GM12892 (cell line): Measurements from ENCODE around the gene COLGALT1.

Source experiments
- POLR2A ChIP-seq: IDR thresholded peaks from 2 replicates; pipeline ENCODE4 v1.6.1; 2011; ENCODE audit warnings: low read depth, low read length, control low read depth
- POLR2AphosphoS5 ChIP-seq: IDR thresholded peaks from 2 replicates; pipeline ENCODE4 v1.6.1; 2011; ENCODE audit warnings: low read depth, low read length, control low read depth
- TAF1 ChIP-seq: IDR thresholded peaks from 2 replicates; pipeline ENCODE4 v1.6.1; 2011; ENCODE audit warnings: low read depth, mild to moderate bottlenecking, control low read depth, low read length, borderline replicate concordance

- no peak for TF ChIP-seq TAF1
- TF ChIP-seq POLR2A: no peak
- TF ChIP-seq POLR2AphosphoS5: no peak
Observed at GRCh38 chr19:17625043-17625442, 69.6 kb downstream of the COLGALT1 start.
